ENCODE results near the gene WASF1.

DNA sequence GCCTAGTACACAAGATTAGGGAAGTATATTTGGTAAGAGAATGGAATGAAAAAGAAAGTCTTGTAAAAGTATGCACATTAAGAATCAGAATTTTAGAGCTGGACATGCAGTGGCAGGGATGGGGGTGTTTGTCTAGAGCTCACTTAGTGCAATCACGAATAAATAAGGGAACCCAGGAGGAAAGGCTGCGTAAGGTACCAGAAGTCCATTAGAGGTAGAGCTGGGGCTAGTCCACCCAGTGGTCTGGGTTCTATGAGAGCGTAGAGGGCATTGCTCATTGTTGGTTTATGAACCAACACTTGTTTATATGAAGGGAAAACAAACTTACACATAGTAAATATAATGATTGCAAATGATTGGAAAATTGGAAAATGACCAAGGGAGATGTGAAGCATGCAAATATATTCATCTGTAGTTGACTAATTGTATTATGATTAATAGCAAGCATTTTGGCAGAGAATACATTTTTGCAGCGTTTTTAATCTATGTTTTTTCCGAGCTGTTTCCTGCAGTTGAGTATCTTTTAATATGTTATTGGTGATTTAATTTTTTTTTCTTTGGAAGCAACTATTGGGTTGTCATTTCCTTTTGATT is 3.9 kb upstream of the WASF1 start:
- TF ChIP-seq, protein P1, sequence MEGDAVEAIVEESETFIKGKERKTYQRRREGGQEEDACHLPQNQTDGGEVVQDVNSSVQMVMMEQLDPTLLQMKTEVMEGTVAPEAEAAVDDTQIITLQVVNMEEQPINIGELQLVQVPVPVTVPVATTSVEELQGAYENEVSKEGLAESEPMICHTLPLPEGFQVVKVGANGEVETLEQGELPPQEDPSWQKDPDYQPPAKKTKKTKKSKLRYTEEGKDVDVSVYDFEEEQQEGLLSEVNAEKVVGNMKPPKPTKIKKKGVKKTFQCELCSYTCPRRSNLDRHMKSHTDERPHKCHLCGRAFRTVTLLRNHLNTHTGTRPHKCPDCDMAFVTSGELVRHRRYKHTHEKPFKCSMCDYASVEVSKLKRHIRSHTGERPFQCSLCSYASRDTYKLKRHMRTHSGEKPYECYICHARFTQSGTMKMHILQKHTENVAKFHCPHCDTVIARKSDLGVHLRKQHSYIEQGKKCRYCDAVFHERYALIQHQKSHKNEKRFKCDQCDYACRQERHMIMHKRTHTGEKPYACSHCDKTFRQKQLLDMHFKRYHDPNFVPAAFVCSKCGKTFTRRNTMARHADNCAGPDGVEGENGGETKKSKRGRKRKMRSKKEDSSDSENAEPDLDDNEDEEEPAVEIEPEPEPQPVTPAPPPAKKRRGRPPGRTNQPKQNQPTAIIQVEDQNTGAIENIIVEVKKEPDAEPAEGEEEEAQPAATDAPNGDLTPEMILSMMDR (IDR thresholded peaks at IDR 0.05) = no peak
- TF ChIP-seq POLR2AphosphoS5 (IDR thresholded peaks at IDR 0.05) (no peak), POLR2A (IDR thresholded peaks at IDR 0.05) (no peak)
